ENCODE results near the gene ABCC4.

The ABCC4 gene

GRCh38 chr13:95267662-95268342, 33.4 kb downstream of the ABCC4 start:
- DNase-seq (ENCODE audit: low read depth), result peak; percentile 88
- TF ChIP-seq CTCF (IDR thresholded peaks at IDR 0.05; ENCODE audit: low read length, missing control alignments), result no peak
- H3K4me3 ChIP-seq (replicated peaks; ENCODE audit: low read depth, low read length), result peak overlapping the region; percentile 7

- TF ChIP-seq CTCF (IDR thresholded peaks at IDR 0.05; ENCODE audit: low read length, missing control alignments), result no peak
These were observed 37.0 kb downstream of the ABCC4 start for GRCh38 chr13:95264225-95264624.

GRCh38 chr13:95262837-95263384, 38.3 kb downstream of the ABCC4 start:
- no peak for DNase-seq (ENCODE audit: low read depth)
- no peak overlapping the region for H3K4me3 ChIP-seq (replicated peaks; ENCODE audit: low read depth, low read length)
- no peak for TF ChIP-seq CTCF (IDR thresholded peaks at IDR 0.05; ENCODE audit: low read length, missing control alignments)

More at GRCh38 chr13:95264225-95264624, 37.0 kb downstream of the ABCC4 start:
- DNase-seq (ENCODE audit: low read depth), result no peak
- H3K4me3 ChIP-seq (replicated peaks; ENCODE audit: low read depth, low read length), result no peak overlapping the region

GRCh38 chr13:95261956-95262355, 39.3 kb downstream of the ABCC4 start:
- no peak for DNase-seq (ENCODE audit: low read depth)
- no peak for TF ChIP-seq CTCF (IDR thresholded peaks at IDR 0.05; ENCODE audit: low read length, missing control alignments)
- H3K4me3 ChIP-seq (replicated peaks; ENCODE audit: low read depth, low read length), result no peak overlapping the region

GRCh38 chr13:95260031-95260525, 41.2 kb downstream of the ABCC4 start:
- DNase-seq (ENCODE audit: low read depth), result no peak

GRCh38 chr13:95258619-95259194, 42.5 kb downstream of the ABCC4 start:
- H3K4me3 ChIP-seq (replicated peaks; ENCODE audit: low read depth, low read length), result no peak overlapping the region
- no peak for DNase-seq (ENCODE audit: low read depth)
- no peak for TF ChIP-seq CTCF (IDR thresholded peaks at IDR 0.05; ENCODE audit: low read length, missing control alignments)

More at GRCh38 chr13:95260031-95260525, 41.2 kb downstream of the ABCC4 start:
- H3K4me3 ChIP-seq (replicated peaks; ENCODE audit: low read depth, low read length), result no peak overlapping the region
- no peak for TF ChIP-seq CTCF (IDR thresholded peaks at IDR 0.05; ENCODE audit: low read length, missing control alignments)

All from fibroblast of pulmonary artery (primary cell).